Right atrium auricular region (tissue), 2 donors: ENCODE results near the gene ACBD7. TPM values are rescaled to one million over a fixed set of nuclear protein-coding genes. Genes with fewer than 3 reads are reported as not detected.

ENCODE experiments used
- DNase-seq: peaks from one replicate; pipeline ENCODE4 v3.0.0-alpha.2; 2019; ENCODE audit warnings: low spot score
- H3K27ac ChIP-seq, 2 donors: fragments of 200-600 bp; sonication (generic); 1 replicate in 1 of 2; 2 replicates in 1 of 2; pipeline ENCODE4 v1.5.1; 2016 to 2019
- H3K27me3 ChIP-seq, 2 donors: fragments of 200-600 bp; sonication (generic); one replicate each; pipeline versions ENCODE4 v1.5.1 to v1.6.0; 2017 to 2019
- H3K36me3 ChIP-seq: fragments of 200-600 bp; sonication (generic); one replicate; pipeline ENCODE4 v1.5.1; 2016
- H3K4me1 ChIP-seq, 2 donors: fragments of 200-600 bp; sonication (generic); one replicate each; pipeline versions ENCODE4 v1.5.1 to v1.6.0; 2017 to 2019
- H3K4me3 ChIP-seq, 2 donors: fragments of 200-600 bp; sonication (generic); 1 replicate in 1 of 2; 2 replicates in 1 of 2; pipeline ENCODE4 v1.5.1; 2017 to 2019; ENCODE audit warnings: mild to moderate bottlenecking in 1 of 2, moderate library complexity in 1 of 2
- H3K9me3 ChIP-seq, 2 donors: fragments of 200-600 bp; sonication (generic); one replicate each; pipeline ENCODE4 v1.5.1; 2019
- total RNA-seq, 2 donors: library from RNA; depleted of rRNA; stranded (reverse); fragments of >200 nt; gene quantifications; one replicate each; pipeline ENCODE4 v1.1.0, GENCODE V29; 2016
- TF ChIP-seq, protein P1 (sequence below), 2 donors: fragments of 200-600 bp; sonication (generic); IDR thresholded peaks; one replicate each; pipeline ENCODE4 v1.5.1; 2019; ENCODE audit warnings: antibody characterized with exemption in 2 of 2

The ACBD7 gene
- total RNA-seq, 2 donors from 2014 or later, result not detected

DNA sequence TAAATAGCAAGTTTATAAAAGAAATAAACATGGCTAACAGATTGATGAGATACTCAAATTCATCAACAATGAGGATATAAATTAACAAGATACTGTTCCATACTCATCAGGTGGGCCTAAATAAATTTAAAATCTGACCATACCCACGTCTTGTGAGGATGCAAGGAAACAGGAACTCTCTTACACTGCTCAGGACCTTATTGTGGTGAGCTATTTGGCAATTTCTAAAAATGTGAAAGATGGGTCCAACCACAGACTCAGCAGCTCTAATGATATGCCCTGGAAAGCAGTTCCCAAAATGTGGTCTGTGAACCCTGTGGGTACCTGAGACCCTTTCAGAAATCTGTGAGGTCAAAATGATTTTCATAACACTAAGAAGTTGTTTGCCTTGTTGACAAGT, 30.0 kb upstream of the ACBD7 start:
- no peak overlapping the region for H3K27ac ChIP-seq
- H3K4me1 ChIP-seq, result no peaks in the 10 kb centered on the region
- DNase-seq, result no peak
- peaks cover 45% of the 10 kb centered on the region for H3K36me3 ChIP-seq
- H3K9me3 ChIP-seq, result peaks cover 0 to 10% of the 10 kb centered on the region in 2 donors
- no peaks in the 10 kb centered on the region for H3K27me3 ChIP-seq
- TF ChIP-seq, protein P1, sequence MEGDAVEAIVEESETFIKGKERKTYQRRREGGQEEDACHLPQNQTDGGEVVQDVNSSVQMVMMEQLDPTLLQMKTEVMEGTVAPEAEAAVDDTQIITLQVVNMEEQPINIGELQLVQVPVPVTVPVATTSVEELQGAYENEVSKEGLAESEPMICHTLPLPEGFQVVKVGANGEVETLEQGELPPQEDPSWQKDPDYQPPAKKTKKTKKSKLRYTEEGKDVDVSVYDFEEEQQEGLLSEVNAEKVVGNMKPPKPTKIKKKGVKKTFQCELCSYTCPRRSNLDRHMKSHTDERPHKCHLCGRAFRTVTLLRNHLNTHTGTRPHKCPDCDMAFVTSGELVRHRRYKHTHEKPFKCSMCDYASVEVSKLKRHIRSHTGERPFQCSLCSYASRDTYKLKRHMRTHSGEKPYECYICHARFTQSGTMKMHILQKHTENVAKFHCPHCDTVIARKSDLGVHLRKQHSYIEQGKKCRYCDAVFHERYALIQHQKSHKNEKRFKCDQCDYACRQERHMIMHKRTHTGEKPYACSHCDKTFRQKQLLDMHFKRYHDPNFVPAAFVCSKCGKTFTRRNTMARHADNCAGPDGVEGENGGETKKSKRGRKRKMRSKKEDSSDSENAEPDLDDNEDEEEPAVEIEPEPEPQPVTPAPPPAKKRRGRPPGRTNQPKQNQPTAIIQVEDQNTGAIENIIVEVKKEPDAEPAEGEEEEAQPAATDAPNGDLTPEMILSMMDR (IDR thresholded peaks at IDR 0.05), result no peak
- no peak overlapping the region for H3K4me3 ChIP-seq

DNA sequence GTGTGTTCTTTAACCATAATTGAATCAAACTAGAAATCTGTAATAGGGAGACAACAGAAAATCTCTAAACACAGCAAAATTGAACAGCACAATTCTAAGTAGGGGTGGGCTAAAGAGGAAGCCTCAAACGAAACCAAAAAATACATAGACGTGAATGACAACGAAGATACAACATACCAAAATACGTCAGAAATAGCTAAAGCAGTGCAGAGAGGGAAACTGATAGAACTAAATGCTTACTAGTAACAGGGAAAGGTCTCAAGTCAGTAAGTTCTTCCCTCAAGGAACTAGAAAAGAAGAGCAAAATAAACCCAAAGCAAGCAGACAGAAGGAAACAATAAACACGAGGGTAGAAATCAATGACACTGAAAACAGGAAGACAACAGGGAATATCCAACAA, 27.6 kb upstream of the ACBD7 start:
- Histone ChIP-seq H3K4me1 (no peaks in the 10 kb centered on the region), H3K27me3 (no peaks in the 10 kb centered on the region), H3K9me3 (peaks cover 0 to 10% of the 10 kb centered on the region in 2 donors), H3K36me3 (peaks cover 49% of the 10 kb centered on the region), H3K27ac (no peak overlapping the region), H3K4me3 (no peak overlapping the region)
- TF ChIP-seq, protein P1 (IDR thresholded peaks at IDR 0.05), result no peak
- no peak for DNase-seq

DNA sequence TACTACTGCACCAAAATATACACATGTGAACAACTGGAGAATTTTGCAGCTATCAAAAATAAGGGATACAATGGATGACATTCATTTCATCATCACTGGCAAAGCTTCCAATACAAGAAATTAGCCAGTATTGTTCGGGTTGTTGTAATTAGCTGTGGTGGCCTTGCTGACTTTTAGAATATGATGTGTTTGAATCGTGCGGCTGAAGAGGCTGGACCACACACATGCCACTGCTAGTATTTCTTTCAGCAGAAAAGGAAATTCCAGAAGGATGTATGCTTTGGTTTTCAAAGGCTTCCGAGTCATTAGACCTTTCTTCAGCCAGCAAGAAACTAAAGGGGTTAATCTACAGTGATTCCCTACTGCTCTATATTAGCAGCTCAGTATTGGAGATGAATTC, 25.2 kb upstream of the ACBD7 start:
- DNase-seq, result no peak
- Histone ChIP-seq H3K9me3 (peaks cover 0 to 10% of the 10 kb centered on the region in 2 donors), H3K4me3 (no peak overlapping the region), H3K4me1 (no peaks in the 10 kb centered on the region), H3K27me3 (no peaks in the 10 kb centered on the region), H3K27ac (no peak overlapping the region), H3K36me3 (peaks cover 46% of the 10 kb centered on the region)
- TF ChIP-seq, protein P1 (IDR thresholded peaks at IDR 0.05), result no peak

DNA sequence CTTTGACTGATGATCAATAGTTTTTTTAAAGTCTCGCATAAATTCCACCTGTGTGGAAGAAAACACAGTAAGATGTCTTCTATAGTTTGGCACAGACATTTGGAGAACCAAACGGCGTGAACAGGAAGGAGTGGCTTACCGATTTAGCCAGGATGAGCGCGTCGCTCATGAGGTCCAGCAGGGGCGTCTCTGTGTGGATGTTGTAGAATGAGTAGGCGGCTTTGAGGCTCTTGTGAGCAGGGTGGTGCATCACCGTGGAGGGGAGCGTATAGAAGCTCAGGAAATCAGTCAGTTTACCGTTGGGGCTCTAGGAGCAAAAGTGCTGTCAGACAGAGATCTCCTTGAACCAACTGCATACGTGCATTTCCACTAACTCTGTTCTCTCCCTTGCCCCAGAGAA, 24.1 kb upstream of the ACBD7 start:
- Histone ChIP-seq H3K9me3 (peaks cover 0 to 10% of the 10 kb centered on the region in 2 donors), H3K4me3 (no peak overlapping the region), H3K27me3 (no peaks in the 10 kb centered on the region), H3K36me3 (peaks cover 48% of the 10 kb centered on the region), H3K27ac (no peak overlapping the region), H3K4me1 (no peaks in the 10 kb centered on the region)
- DNase-seq, result no peak
- TF ChIP-seq, protein P1 (IDR thresholded peaks at IDR 0.05), result no peak

DNA sequence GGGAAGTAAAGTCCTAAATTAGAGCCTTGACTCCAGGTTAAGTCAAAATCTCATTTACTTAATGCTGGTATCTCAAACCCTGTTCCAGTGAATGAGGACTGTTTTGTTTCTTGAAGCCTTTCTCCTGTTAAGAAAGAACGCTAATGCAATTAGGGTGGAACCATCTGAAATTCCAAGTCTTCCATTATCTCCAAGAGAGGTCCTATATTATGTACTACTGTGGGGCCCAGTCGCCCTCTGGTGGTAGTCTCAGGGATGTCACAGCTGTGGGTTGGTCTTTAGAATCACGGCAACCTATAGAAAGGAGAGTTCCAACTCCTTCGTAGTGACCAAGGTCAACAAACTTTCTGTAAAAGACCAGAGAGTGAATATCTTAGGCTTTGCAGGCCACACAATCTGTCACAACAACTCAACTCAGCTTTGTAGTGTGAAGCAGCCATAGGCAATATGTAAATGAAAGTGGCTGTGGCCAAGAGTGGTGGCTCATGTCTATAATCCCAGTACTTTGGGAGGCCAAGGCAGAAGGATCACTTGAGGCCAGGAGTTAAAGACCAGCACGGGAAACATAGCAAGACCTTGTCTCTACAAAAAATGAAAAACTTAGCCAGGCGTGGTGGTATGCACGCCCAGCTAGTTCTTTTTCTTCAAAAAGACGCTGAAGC, 17.9 kb upstream of the ACBD7 start:
- Histone ChIP-seq H3K4me1 (peaks cover 0 to 4% of the 10 kb centered on the region in 2 donors), H3K4me3 (no peak overlapping the region), H3K36me3 (peaks cover 51% of the 10 kb centered on the region), H3K9me3 (no peaks in the 10 kb centered on the region), H3K27ac (no peak overlapping the region), H3K27me3 (no peaks in the 10 kb centered on the region)
- TF ChIP-seq, protein P1 (IDR thresholded peaks at IDR 0.05), result peak; percentile 49 to 87
- peak; percentile 75 for DNase-seq

DNA sequence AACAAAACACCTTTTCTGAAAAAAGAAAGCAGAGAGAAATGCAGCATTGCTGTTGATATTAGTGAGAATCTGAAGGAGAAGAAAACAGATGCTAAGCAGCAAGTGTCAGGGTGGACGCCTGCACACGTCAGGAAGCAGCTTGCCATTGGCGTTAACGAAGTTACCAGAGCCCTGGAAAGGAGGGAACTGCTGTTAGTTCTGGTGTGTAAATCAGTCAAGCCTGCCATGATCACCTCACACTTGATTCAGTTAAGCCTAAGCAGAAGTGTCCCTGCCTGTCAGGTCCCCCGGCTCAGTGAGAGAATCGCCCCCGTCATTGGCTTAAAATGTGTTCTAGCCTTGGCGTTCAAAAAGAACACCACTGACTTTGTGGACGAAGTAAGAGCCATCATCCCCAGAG, 14.9 kb upstream of the ACBD7 start:
- Histone ChIP-seq H3K36me3 (peaks cover 36% of the 10 kb centered on the region), H3K27ac (no peak overlapping the region), H3K4me1 (peaks cover 0 to 16% of the 10 kb centered on the region in 2 donors), H3K9me3 (no peaks in the 10 kb centered on the region), H3K4me3 (no peak overlapping the region), H3K27me3 (no peaks in the 10 kb centered on the region)
- TF ChIP-seq, protein P1 (IDR thresholded peaks at IDR 0.05), result no peak
- no peak for DNase-seq
